ENCODE measurements around the gene NFRKB. TPM values are rescaled to one million over a fixed set of nuclear protein-coding genes. Genes with fewer than 3 reads are reported as not detected.

Gene NFRKB
- total and polyA plus RNA-seq, 2 of the 8 experiments (the other 6 are each of a cell fraction or from before 2014, with no cell fraction given): 17.0 to 31.0 TPM

GRCh38 chr11:129880311-129880710 is 15.1 kb downstream of the NFRKB start:
- H3K36me3 ChIP-seq (ENCODE audit: control insufficient read depth in 2 of 4, insufficient read depth in 4 of 4, low read length in 3 of 4): peaks cover 23 to 87% (median 74%) of the 10 kb centered on the region in 4 experiments
- FAIRE-seq: no peak
- CTCF ChIA-PET (ENCODE audit: partially characterized antibody): interaction anchor here (0.5 to 1.5 kb wide), 6 partner anchors 11 to 251 kb away, joined by 3 to 14 read pairs (median 3); no protein-coding TSS in a partner anchor
- TF ChIP-seq NANOG (IDR thresholded peaks at IDR 0.05; ENCODE audit: insufficient read depth, low read depth, low read length, poor library complexity, severe bottlenecking) (no peak), JUND (IDR thresholded peaks at IDR 0.05; ENCODE audit: low read length) (no peak), ATF2 (IDR thresholded peaks at IDR 0.05; ENCODE audit: low read length) (no peak), MAX (IDR thresholded peaks at IDR 0.05) (no peak), RAD21 (IDR thresholded peaks at IDR 0.05 in 1 of 2, conservative IDR thresholded peaks at IDR 0.05 in 1 of 2; ENCODE audit: low read depth in 2 of 2, low read length in 2 of 2) (no peak), POLR2AphosphoS5 (IDR thresholded peaks at IDR 0.05; ENCODE audit: low read depth, low read length) (no peak), CEBPB (IDR thresholded peaks at IDR 0.05; ENCODE audit: low read depth, low read length) (no peak), CTCF (IDR thresholded peaks at IDR 0.05; ENCODE audit: control extremely low read depth in 1 of 3, insufficient read depth in 1 of 3, low read depth in 1 of 3, low read length in 3 of 3) (no peak), TBP (IDR thresholded peaks at IDR 0.05; ENCODE audit: low read depth, low read length) (no peak)

More at GRCh38 chr11:129880311-129880710, 15.1 kb downstream of the NFRKB start:
- Histone ChIP-seq H2BK5ac (ENCODE audit: low read depth, low read length) (no peak overlapping the region; the same call in 1 of the 2 replicates), H3K9me3 (ENCODE audit: insufficient read depth in 2 of 2, low read depth in 1 of 2, low read length in 1 of 2) (no peaks in the 10 kb centered on the region), H3K4me1 (replicated peaks in 1 of 4; ENCODE audit: control insufficient read depth in 3 of 4, insufficient read depth in 4 of 4, low read length in 3 of 4) (no peaks in the 10 kb centered on the region), H3K14ac (ENCODE audit: insufficient read length) (no peak overlapping the region), H3K23ac (ENCODE audit: insufficient read length) (no peak overlapping the region), H2BK12ac (ENCODE audit: low read depth, low read length) (no peak overlapping the region), H4K8ac (ENCODE audit: extremely low read depth, insufficient read depth, low read length) (no peak overlapping the region), H3K79me1 (ENCODE audit: low read depth, low read length) (no peaks in the 10 kb centered on the region; the same call in 1 of the 2 replicates), H3K9ac (replicated peaks in 1 of 4; ENCODE audit: extremely low read depth in 1 of 4, low read depth in 3 of 4, low read length in 3 of 4) (no peak overlapping the region), H3K4me2 (ENCODE audit: insufficient read depth in 1 of 2, low read depth in 2 of 2, low read length in 2 of 2) (no peak overlapping the region), H4K5ac (ENCODE audit: insufficient read length, low read depth, low read length) (no peak overlapping the region), H3K4ac (replicated peaks; ENCODE audit: insufficient read length, low read depth, low read length) (no peak overlapping the region), H3K18ac (ENCODE audit: extremely low read depth, low read length) (no peak overlapping the region), H2BK120ac (replicated peaks; ENCODE audit: low read depth, low read length) (no peak overlapping the region), H4K91ac (replicated peaks; ENCODE audit: insufficient read length, low read length) (no peak overlapping the region), H4K20me1 (replicated peaks in 1 of 2; ENCODE audit: control insufficient read depth in 1 of 2, insufficient read depth in 2 of 2, low read length in 2 of 2) (peaks cover 0 to 10% of the 10 kb centered on the region in 2 experiments), H3K4me3 (ENCODE audit: extremely low read depth in 1 of 4, insufficient read depth in 2 of 4, low read depth in 3 of 4, low read length in 4 of 4) (no peak overlapping the region), H3K27me3 (replicated peaks in 1 of 4; ENCODE audit: control insufficient read depth in 3 of 4, extremely low read depth in 1 of 4, insufficient read depth in 3 of 4, low read length in 3 of 4) (no peaks in the 10 kb centered on the region), H2BK15ac (ENCODE audit: low read length) (no peak overlapping the region), H2AFZ (ENCODE audit: low read length) (no peak overlapping the region), H3K56ac (replicated peaks; ENCODE audit: insufficient read length, low read depth, low read length) (no peak overlapping the region), H2AK5ac (ENCODE audit: low read depth, low read length) (no peak overlapping the region), H2BK20ac (ENCODE audit: low read length) (no peak overlapping the region), H3K23me2 (ENCODE audit: low read depth, low read length) (no peaks in the 10 kb centered on the region), H3K27ac (ENCODE audit: low read depth, low read length) (no peak overlapping the region), H3K79me2 (ENCODE audit: control insufficient read depth in 1 of 2, insufficient read depth in 2 of 2, low read length in 2 of 2) (no peaks in the 10 kb centered on the region)
- POLR2A ChIA-PET (ENCODE audit: partially characterized antibody): interaction anchor here (1.5 kb wide), 1 partner anchor 11 kb away, joined by 3 read pairs; no protein-coding TSS in a partner anchor
- 89% methylated on average over 3 of the region's 3 CpGs; no CpG with 5 or more reads in 1 of the 2 experiments for WGBS, 2 experiments (ENCODE audit: extremely low coverage in 1 of 2, insufficient coverage in 1 of 2, insufficient read length in 1 of 2, insufficient replicate concordance in 2 of 2, low coverage in 1 of 2, low lambda C conversion rate in 2 of 2, missing lambda C conversion rate in 1 of 2)
- no peak for DNase-seq (ENCODE audit: low read depth in 1 of 2, low spot score in 2 of 2)
